GM12873 (cell line): ENCODE results near the gene MCF2L.

Experiments used
- TF ChIP-seq, protein P1 (sequence below): IDR thresholded peaks from 2 replicates; pipeline ENCODE4 v1.5.1; 2012; ENCODE audit warnings: low read depth, mild to moderate bottlenecking, moderate library complexity, low read length, control low read depth; ENCODE audit not compliant: insufficient read depth; ENCODE audit errors: missing control alignments

MCF2L gene

GRCh38 chr13:112992931-112993680 lies 24.1 kb downstream of the MCF2L start:
- TF ChIP-seq, protein P1, sequence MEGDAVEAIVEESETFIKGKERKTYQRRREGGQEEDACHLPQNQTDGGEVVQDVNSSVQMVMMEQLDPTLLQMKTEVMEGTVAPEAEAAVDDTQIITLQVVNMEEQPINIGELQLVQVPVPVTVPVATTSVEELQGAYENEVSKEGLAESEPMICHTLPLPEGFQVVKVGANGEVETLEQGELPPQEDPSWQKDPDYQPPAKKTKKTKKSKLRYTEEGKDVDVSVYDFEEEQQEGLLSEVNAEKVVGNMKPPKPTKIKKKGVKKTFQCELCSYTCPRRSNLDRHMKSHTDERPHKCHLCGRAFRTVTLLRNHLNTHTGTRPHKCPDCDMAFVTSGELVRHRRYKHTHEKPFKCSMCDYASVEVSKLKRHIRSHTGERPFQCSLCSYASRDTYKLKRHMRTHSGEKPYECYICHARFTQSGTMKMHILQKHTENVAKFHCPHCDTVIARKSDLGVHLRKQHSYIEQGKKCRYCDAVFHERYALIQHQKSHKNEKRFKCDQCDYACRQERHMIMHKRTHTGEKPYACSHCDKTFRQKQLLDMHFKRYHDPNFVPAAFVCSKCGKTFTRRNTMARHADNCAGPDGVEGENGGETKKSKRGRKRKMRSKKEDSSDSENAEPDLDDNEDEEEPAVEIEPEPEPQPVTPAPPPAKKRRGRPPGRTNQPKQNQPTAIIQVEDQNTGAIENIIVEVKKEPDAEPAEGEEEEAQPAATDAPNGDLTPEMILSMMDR: no peak

- TF ChIP-seq, protein P1: no peak
These were observed 25.2 kb downstream of the MCF2L start for GRCh38 chr13:112994084-112994780.

DNA sequence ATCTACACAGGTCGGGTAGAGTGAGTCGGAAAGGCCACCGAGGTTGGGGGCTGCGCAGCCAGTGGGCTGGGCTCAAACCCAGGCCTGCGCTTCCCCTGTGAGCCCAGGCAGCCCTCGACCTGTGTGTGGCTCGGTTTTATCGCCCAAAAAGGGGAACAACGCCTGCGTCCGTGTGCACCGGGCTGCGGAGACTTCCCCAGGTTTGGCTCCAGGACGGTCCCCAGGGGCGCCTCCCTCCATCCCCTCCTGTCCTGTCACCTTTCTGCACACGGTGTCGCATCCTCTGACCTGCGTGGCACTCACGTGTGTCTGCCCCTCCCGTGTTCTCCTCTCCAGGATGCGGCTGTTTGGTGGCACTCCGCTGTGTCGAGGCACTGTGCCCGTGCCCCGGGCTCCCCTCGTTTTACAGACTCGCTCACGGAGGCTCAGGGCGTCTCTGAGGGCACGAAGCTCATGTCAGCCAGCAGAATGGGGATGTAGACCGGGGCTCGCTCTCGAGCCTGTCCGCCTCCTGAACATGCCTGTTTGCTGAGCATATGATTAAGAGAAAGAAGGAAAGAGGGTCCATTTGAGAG lies 25.9 kb downstream of the MCF2L start:
- TF ChIP-seq, protein P1: no peak

- TF ChIP-seq, protein P1: no peak
These were observed 26.6 kb downstream of the MCF2L start for GRCh38 chr13:112995395-112996191.

- TF ChIP-seq, protein P1: no peak
These were observed 27.7 kb downstream of the MCF2L start for GRCh38 chr13:112996671-112997091.

DNA sequence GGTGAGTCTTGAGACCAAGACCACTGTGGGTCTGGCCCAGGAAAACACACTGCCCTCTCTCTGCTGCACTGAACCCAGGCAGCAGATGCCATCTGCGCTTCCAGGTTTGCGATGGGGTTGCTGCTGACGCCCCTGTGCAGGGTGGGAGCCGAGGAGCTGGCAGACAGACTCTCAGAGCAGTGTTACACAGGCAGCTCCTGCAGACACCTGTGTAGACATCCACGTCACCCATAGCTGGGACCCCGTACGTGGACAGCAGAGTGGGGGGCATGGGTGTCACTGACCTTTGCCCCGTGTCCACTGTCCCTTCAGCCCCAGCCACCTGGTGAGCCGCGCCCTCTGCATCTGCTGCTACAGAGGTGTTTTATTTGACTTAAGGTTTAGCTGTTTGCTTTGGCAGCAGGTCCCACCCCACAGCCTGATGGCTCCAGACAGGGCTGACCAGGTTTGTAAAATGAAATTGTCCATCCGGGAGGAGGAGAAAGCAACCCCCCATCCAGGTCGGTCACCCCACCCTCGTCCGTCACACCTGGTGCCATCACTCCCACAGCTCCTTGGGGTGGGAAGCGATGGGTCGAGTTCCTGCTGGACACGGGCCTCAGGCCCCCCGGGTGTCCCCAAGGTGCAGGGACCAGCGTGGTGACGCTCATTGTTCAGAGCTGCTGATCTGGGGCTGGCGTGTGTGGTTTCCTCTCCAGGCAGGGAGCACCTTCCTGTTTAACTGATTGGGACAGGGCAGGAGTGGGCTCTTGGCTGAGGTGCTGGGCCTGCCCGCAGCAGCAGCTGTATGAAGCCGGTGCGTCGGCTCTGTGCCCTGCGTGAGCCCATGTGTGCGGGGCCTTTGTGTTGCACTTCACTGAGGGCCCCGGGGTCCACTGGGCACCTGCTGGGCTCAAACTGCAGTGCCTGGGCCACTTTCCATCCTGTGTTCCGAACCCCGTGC lies 28.4 kb downstream of the MCF2L start:
- TF ChIP-seq, protein P1: no peak
